Germinal center (tissue), 1 donor: Measurements from ENCODE around the gene NOP53.
"Not testable (repeated sequence)": the region's sequence is repeated elsewhere in the genome, so short reads cannot be mapped to it uniquely, and the experiment has no call there.

Experiments
- DNase-seq: peaks from one replicate; pipeline ENCODE4 v3.0.0; 2012; ENCODE audit warnings: mixed read lengths, low spot score

Gene NOP53

DNA sequence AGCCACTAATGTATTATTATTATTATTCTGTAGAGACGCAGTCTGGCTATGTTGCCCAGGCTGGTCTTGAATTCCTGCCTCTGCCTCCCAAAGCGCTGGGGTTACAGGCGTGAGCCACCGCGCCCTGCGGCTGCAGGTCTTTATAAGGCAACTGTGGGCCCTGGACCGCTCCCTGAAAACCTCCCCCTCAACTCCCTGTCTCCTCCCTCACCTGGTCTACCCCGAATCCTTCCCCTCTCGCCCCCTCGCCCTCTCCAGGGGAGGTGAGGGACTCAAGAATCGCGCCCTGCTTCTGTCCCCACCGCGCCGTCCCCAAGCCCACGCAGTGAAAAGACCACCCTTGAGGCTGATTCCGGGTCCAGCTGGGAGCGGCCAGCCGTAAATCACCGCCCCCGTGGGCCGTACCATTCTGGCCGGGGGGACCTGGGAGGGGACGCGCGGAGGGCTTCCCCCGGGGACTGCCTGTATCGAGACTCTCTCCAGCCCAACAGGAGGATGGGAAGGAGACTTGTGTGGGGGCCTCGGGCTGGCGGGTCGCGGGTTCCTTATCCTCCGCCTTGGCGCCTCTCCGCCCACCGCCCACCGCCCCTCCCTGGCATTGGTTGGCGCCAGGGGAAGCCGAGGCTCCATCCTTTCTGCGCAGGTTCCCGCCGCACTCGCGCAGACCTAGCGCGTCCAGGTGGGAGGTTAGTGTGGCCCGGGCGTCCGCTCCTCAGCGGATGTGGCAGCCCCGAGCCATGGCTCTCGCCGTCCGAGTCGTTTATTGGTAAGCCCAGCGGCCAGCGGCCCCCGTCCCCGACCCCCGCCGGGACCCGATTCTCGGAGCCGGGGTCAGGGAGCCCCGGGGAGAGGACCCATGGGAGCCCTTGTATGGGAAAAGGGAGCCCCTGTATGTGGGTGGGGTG lies 33.0 kb downstream of the NOP53 start, which contains the start of gene SELENOW:
SELENOW (plus strand) TSS at position 655 of the 905 bp plus-strand sequence; CDS start at position 738, 83 bp downstream.
- DNase-seq: peak; percentile 86

DNA sequence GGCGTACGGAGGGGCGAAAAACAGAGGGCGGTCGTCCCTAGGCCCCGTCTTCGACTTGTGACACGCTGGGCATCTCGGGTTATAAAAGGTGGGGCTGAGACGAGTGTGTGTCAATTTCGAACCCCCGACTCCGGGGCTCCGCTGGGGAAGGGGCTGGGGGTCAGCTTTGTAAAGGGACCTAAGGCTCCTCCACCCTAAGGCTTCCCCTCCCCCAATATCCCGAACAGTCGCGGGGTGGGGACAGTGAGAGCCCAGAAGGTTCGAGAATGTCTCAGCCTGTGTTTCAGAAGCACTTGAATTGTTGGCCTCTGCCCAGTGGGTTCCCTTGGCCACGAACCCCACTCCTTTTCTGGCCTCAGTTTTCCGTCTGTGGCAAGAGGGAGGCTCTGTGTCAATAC lies 33.6 kb downstream of the NOP53 start:
- DNase-seq: no peak

DNA sequence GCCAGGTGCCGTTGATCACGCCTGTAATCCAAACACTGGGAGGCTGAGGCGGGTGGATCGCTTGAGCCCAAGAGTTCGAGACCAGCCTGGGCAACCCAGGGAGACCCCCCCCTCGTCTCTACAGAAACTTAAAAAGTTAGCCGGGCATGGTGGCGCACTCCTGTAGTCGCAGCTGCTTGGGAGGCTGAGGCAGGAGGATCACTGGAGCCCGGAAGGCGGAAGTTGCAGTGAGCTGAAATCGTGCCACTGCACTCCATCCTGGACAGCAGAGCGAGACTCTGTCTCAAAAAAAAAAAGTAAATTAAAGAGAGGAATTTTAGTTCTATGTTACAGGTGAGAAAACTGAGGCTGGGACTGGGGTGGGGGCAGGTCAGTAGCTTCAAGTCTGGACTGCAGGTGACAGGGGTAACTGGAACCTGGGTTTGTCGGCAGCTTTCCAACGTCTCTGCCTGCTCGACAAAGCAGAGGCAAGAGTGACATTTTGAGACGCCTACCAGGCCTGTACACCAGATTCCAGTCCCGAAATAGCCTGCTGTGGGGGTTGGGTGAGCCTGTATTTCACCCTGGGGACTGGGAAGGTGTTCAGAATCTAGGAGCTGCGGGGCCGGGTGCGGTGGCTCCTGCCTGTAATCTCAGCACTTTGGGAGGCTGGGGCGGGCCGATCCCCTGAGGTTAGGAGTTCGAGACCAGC lies 34.3 kb downstream of the NOP53 start:
- no peak for DNase-seq

DNA sequence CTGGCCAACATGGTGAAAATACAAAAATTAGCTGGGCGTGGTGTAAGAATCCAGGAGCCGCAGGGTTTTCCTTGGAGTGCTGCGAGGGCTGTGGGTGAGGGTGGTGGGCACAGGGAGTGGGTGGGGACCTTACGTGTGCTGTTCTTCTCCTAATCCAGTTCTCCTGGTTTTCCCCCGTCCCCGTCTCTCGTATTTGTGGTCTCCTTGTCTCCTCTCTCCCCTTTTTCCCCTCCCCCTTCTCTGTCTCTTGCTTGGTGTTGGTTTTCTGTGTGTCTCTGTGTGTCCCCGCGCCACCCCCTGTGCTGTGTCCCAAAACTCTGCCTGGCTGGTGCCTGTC lies 34.8 kb downstream of the NOP53 start:
- DNase-seq: no peak

DNA sequence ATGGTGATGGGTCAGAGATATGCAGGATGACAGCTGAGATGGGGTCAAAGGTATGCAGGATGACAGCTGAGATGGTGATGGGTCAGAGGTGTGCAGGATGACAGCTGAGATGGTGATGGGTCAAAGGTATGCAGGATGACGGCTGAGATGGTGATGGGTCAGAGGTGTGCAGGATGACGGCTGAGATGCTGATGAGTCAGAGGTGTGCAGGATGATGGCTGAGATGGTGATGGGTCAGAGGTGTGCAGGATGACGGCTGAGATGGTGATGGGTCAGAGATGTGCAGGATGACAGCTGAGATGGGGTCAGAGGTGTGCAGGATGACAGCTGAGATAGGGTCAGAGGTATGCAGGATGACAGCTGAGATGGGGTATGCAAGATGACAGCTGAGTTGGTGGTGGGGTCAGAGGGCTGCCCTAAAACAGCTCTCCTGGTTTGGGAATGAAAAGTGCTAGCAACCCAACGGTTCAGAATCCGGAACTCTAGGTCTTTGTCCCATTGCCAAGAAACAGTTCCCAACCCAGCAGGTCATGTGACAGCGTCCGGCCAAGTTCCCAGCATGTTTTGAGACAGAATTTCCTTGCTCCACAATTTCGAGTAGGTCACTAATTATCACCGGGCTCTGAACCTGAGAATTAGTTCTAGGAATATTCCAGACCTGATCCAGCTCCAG lies 36.4 kb downstream of the NOP53 start:
- DNase-seq: no peak

DNA sequence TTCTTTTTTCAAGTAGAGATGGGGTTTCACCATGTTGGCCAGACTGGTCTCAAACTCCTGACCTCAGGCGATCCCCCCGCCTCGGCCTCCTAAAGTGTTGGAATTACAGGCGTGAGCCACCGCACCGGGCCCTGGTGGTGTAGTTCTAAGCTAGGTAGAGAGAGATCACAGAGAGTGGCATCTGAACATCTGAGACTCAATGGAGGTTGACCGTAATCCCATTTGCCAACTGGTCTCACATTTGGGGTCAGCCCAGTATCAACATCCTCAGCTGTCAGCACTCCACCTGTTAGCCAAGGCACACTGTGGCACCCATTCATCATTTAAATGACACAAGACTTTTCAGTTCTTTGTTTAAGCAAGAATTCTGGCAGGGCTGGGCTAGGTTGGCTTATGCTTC lies 41.2 kb downstream of the NOP53 start:
- no peak for DNase-seq

DNA sequence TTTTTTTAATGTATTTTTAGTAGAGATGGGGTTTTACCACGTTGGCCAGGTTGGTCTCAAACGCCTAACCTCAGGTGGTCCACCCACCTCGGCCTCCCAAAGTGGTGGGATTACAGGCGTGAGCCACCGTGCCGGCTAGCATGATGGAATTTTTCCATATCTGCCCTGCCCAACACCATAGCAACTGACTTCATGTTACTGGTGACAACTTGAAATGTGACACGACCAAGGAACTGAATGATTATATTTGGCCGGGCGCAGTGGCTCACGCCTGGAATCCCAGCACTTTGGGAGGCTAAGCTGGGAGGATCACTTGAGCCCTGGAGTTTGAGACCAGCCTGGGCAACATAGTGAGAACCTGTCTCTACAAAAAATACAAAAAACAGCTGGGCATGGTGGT lies 42.0 kb downstream of the NOP53 start:
- not testable (repeated sequence) for DNase-seq

DNA sequence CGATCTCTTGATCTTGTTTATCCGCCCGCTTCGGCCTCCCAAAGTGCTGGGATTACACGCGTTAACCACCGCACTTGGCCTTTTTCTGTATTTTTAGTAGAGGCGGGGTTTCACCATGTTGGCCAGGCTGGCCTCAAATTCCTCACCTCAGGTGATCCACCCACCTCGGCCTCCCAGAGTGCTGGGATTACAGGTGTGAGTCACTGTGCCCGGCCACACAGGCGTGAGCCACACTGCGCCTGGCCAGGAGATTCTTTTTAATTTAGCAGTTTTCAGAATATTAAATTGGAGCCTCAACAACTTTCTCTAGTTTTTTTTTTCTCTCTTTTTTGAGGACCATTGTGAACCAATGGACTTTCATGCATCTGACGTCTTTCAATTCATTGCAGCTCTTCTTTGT lies 44.5 kb downstream of the NOP53 start:
- not testable (repeated sequence) for DNase-seq

DNA sequence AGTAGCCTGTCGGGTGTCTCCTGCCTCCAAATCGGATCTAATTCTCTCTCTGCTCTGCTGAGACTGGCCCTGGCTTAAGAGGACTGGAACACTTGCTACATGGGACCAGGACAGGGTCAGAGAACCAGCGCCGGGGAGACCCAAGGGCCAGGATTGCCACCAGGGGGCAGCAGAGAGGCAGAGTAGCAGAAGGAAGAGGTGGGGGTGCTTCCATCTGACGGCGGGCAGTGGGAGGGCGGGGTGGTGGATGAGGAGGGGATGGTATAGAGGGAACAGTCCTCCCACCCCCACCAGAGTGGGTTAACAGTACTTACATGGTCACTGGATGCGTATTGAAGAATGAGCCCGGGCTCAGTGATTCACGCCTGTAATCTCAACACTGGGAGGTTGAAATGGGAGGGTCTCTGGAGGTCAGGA lies 45.1 kb downstream of the NOP53 start:
- peak; percentile 83 for DNase-seq

DNA sequence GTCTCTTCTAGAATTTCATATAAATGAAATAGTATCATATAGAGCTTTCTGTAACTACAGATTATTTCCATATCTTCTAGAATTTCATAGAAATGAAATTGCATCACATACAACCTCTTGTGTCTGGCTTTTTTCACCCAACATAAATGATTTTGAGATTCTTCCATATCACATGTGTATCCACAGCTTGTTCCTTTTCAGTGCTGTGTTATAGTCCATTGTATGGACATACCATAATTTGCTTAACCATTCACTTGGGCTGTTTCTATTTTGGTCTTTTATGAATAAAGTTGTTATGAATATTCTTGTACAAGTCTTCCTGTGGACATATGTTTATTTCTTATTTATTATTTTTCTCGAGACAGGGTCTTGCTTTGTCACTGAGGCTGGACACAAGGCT lies 47.3 kb downstream of the NOP53 start:
- DNase-seq: no peak

DNA sequence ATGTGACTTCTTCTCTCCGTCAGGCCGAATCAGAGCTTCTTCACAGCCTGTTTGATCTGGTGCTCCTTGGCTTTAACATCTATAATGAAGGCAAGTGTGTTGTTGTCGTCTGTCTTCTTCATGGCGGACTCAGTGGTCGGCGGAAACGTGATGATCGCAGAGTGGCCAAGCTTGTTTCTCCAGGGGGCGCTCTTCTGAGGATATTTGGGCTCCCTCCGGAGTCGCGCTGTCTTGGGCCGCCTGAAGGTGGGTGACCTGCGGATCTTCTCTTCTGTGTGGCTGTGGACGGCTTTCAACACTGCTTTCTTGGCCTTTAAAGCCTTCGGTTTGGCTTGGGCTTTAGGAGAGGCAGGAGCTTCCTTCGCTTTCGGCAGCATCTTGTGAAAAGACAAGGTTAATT lies 49.2 kb downstream of the NOP53 start:
- no peak for DNase-seq

DNA sequence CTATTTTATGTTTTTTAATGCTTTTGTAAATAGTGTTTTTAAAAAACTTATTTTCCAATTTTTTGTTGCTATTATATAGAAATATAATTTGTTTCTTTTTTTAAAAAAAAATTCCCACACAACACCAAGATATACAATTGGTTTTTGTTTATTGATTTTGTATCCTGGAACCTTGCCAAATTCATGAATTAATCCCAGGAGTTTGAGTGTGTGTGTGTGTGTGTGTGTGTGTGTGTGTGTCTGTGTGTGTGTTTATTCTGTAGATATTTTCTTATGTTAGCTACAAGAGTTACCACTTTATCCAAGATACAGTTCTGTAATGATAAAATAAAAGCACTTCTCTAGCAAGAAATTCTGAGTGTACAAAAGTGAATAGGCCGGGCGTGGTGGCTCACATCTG lies 51.4 kb downstream of the NOP53 start:
- DNase-seq: no peak

DNA sequence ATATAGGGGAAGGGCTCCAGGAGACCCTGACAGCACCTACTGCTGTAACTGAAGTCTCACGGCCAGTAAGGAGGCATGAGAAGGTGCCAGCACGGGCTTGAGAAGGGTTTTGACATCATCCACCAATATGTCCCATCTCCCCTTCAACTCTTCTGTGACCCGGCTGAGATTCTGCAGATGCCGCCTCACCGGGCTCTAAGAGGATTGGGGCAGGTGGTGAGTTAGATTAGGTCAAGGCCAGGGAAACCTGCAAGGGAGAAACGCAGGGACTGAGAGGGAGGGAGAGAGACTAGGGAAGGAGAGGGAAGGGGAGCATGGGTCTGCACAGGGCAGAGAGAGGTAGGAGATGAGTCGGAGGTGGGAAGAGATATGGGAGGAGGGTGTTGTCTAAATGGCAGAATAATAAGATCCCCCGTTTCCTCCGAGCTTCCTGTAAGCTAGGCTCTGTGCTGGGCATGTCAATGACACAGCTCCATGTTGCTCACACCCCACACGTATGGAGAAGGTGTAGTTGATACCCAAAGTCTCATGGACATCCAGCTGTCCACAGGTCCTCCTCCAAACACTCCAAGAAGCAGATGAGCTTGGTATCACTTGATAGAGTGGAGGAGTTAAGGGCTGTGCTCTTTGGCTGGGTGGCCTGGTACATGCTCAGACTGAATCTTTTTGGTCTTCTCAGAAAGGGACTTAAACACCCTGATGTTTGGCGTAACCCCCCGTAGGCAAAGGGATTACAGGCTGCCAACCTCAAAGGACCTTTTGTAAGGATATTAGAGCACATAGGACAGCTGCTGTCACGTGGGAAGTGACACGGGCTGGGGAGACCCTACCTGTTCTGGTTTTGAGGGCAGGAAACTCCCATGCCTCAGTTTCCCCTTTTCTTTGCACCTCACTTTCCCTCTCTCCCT lies 52.9 kb downstream of the NOP53 start:
- no peak for DNase-seq

DNA sequence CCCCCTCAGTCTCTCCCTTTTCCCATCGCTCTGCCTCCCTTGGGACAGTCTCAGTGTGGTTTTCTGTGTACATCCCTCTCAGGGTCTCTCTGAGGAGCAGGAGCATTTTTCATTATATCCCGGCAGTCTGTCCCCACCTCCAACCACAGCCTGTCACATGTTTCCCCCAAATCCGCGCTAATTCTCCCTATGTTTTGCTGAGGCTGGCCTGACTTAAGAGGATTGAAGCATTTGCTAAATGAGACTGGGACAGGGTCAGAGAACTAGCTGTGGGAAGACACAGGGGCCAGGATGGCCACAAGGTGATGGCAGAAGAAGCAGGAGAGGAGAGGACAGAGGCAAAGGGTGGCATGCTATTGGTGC lies 53.5 kb downstream of the NOP53 start:
- DNase-seq: no peak

DNA sequence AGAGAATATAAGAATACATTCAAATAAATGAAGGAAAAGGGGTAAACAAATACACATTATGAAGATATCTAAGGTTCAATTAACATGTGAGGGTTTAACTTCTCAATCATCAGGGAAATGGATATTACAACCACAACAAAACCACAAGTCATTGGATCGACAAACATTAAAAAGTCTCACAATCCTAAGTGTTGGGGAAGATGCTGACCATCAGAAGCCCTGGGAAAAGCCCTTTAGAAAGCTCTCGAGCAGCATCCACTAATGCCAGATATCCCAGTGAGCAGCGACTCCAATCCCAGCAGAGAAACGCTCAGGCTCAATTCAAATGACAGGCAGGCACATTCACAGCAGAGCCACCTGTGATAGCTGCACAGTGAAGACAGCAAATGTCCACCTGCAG lies 55.9 kb downstream of the NOP53 start:
- DNase-seq: no peak

DNA sequence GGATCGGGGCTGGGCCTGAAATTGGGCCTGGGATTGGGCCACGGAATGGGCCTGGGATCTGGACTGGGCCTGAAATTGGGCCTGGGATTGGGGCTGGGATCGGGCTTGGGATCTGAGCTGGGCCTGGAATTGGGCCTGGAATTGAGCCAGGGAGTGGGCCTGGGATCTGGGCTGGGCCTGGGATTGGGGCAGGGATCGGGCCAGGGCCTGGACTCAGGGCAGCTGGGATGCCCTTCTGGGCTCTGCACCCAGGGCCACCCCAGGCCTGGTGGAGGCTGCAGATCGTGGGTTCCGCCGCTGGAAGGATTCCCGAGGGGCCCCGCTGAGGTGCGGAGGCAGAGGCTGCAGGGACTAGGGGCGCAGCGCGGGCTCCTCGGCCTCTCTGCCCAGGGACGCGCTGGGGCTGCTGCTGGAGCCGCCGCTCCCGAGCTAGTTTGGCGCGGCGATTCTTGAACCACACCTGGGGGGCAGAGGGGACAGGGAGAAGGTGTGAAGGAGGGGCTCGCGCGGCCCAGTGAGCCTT lies 57.2 kb downstream of the NOP53 start:
- DNase-seq: no peak

DNA sequence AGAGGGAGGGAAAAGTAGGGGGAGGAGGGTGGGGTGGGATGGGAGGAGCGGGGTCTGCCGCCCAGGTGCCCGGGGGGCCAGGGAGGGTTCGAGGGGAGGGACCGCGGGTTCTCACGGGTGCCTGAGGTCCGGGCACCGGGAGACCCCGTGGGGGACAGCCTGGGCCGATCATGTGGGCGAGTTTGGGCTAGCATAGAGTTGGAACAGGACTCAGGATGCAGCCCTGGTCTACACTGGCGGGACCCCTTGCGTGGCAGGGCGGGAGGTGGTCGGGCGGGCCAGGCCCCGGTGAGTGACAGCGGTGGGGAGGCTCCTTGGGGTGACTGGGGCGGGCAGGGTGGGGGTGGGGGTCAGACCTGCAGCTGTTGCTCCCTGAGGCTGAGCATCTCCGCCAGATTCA lies 57.8 kb downstream of the NOP53 start:
- DNase-seq: not testable (repeated sequence)

DNA sequence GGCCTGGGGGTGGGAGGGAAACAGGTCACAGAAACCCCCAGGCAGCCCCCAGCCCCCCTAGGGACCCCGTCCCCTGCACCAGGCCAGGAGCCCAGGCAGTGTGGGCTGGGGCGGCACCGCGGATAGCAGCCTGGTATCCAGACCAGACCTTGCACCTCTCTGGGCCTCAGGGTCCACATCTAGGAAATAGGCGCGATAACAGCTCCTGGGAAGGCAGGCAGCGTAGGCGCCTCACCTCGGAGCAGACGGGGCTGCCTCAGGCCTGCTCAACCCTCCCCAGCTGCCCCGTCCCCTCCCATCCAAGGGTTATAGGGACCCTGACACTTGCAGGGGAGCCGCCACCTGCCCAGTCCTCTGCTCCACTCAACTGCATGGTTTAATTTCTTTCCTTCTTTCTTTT lies 58.3 kb downstream of the NOP53 start:
- DNase-seq: not testable (repeated sequence)

DNA sequence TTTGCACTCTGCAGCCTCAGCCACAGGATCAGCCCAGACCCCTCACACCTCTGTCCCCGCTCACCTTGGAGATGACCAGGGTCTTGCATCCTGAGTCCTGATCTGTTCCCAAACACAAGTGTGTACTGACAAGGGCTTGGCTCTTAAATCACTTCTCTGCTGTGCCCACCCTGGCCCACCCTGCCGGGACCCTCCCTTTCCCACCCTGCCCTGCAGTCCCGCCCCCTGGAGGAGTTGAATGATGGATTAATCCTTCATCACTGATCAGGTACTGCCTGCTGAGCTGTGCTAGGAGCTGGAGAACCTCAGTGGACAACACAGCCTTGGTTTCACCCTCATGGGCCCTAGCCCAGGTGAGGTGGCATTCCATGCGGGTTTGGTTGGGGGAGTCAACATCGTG lies 59.1 kb downstream of the NOP53 start, which contains the start of gene TPRX1:
TPRX1 (minus strand) TSS at position 101 of the 400 bp plus-strand sequence; CDS start at position 89, 12 bp downstream.
- not testable (repeated sequence) for DNase-seq

DNA sequence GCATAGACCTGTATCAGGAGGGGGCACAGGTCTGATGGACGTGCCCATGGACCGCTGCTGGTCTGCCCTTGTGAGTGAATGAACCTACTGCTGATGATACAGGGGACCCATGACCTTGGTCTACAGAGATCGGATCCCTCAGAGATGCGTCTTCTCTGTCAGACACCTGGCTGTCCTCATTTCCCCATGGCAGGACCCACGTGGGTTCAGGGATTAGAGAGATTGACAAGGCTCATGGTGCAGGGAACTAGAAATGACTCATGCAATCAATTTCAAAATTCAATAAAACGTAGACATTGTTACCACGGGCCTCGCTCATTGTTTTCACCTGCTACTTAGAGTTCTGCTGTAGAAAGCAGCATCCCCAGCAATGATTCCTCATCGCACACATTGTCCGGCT lies 60.0 kb downstream of the NOP53 start:
- no peak for DNase-seq

DNA sequence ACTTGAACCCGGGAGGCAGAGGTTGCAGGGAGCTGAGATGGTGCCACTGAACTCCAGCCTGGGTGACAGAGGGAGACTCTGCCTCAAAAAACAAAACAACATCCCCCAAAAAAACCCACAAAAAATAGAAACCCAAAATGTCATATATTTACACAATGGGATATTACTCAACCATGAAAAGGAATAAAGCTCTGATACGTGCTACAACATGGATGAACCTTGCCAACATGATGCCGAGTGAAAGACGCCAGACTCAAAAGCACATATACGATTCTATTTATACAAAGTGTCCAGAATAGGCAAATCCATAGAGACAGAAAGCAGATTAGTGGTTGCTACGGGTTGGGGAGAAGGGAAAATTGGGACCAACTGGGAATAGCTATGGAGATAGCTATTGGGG lies 61.1 kb downstream of the NOP53 start:
- DNase-seq: no peak
